H9 (cell line): ENCODE results near the gene CHN1. TPM values are rescaled to one million over a fixed set of nuclear protein-coding genes. Genes with fewer than 3 reads are reported as not detected.

Experiments used
- DNase-seq: peaks from one replicate; pipeline ENCODE4 v3.0.0-alpha.2; 2017
- H2AFZ ChIP-seq: one replicate; pipeline ENCODE4 v1.6.1; 2013; ENCODE audit warnings: mild to moderate bottlenecking, low read length, control low read depth, moderate library complexity
- H2AK5ac ChIP-seq: 2 replicates; pipeline ENCODE4 v1.6.1; 2013; ENCODE audit warnings: low read length, control low read depth, mixed read lengths; ENCODE audit not compliant: insufficient read length
- H2BK120ac ChIP-seq: one replicate; pipeline ENCODE4 v1.6.1; 2013; ENCODE audit warnings: low read depth, mild to moderate bottlenecking, low read length, control low read depth, inconsistent platforms; ENCODE audit not compliant: poor library complexity, severe bottlenecking
- H2BK12ac ChIP-seq: 2 replicates; pipeline ENCODE4 v1.6.1; 2013; ENCODE audit warnings: low read length, control low read depth, mixed read lengths, low read depth; ENCODE audit not compliant: insufficient read length
- H2BK15ac ChIP-seq: 2 replicates; pipeline ENCODE4 v1.6.1; 2013; ENCODE audit warnings: low read depth, low read length, control low read depth
- H2BK20ac ChIP-seq: one replicate; pipeline ENCODE4 v1.6.1; 2013; ENCODE audit warnings: low read depth, mild to moderate bottlenecking, low read length, control low read depth, inconsistent platforms; ENCODE audit not compliant: poor library complexity, severe bottlenecking
- H2BK5ac ChIP-seq: 2 replicates; pipeline ENCODE4 v1.6.1; 2013; ENCODE audit warnings: low read length, control low read depth, mixed read lengths; ENCODE audit not compliant: insufficient read length
- H3K14ac ChIP-seq: 2 replicates; pipeline ENCODE4 v1.6.1; 2013; ENCODE audit warnings: low read length, control low read depth; ENCODE audit not compliant: insufficient read depth
- H3K18ac ChIP-seq: 2 replicates; pipeline ENCODE4 v1.6.1; 2013; ENCODE audit warnings: low read depth, mild to moderate bottlenecking, mixed read lengths, low read length, control low read depth; ENCODE audit not compliant: insufficient read length
- H3K23ac ChIP-seq: 2 replicates; pipeline ENCODE4 v1.6.1; 2013; ENCODE audit warnings: low read length, control low read depth, mixed read lengths, low read depth; ENCODE audit not compliant: insufficient read length
- H3K23me2 ChIP-seq: 2 replicates; pipeline ENCODE4 v1.6.1; 2013; ENCODE audit warnings: low read depth, mild to moderate bottlenecking, mixed read lengths, low read length, control low read depth; ENCODE audit not compliant: insufficient read length, poor library complexity, severe bottlenecking
- H3K27ac ChIP-seq: 2 replicates; pipeline ENCODE4 v1.5.1; 2013; ENCODE audit warnings: low read length, control low read depth, mixed read lengths, low read depth; ENCODE audit not compliant: insufficient read length
- H3K27me3 ChIP-seq: 2 replicates; pipeline ENCODE4 v1.6.1; 2013; ENCODE audit warnings: low read length, control low read depth, inconsistent platforms; ENCODE audit not compliant: insufficient read depth
- H3K4ac ChIP-seq: 2 replicates; pipeline ENCODE4 v1.6.1; 2013; ENCODE audit warnings: low read depth, mild to moderate bottlenecking, control low read depth, inconsistent platforms, low read length, moderate library complexity
- H3K4me1 ChIP-seq: 2 replicates; pipeline ENCODE4 v1.6.1; 2013; ENCODE audit warnings: low read length, control low read depth, inconsistent platforms; ENCODE audit not compliant: insufficient read depth
- H3K4me2 ChIP-seq: 2 replicates; pipeline ENCODE4 v1.6.1; 2013; ENCODE audit warnings: low read length, control low read depth, mixed read lengths; ENCODE audit not compliant: insufficient read length, insufficient read depth
- H3K56ac ChIP-seq: 2 replicates; pipeline ENCODE4 v1.6.1; 2013; ENCODE audit warnings: low read depth, mild to moderate bottlenecking, mixed read lengths, low read length, control low read depth; ENCODE audit not compliant: insufficient read length
- H3K79me1 ChIP-seq: 2 replicates; pipeline ENCODE4 v1.6.1; 2013; ENCODE audit warnings: low read depth, mild to moderate bottlenecking, moderate library complexity, low read length, control low read depth, inconsistent platforms; ENCODE audit not compliant: insufficient read depth, poor library complexity, severe bottlenecking
- H3K79me2 ChIP-seq: 2 replicates; pipeline ENCODE4 v1.6.1; 2013; ENCODE audit warnings: low read length, control low read depth, inconsistent platforms; ENCODE audit not compliant: insufficient read depth
- H3K9ac ChIP-seq: 2 replicates; pipeline ENCODE4 v1.6.1; 2013; ENCODE audit warnings: low read length, control low read depth, mixed read lengths; ENCODE audit not compliant: insufficient read length; ENCODE audit errors: extremely low read depth
- H3K9me3 ChIP-seq: one replicate; pipeline ENCODE4 v1.6.1; 2013; ENCODE audit warnings: low read depth, low read length, inconsistent platforms; ENCODE audit not compliant: control insufficient read depth
- H3T11ph ChIP-seq: one replicate; pipeline ENCODE4 v1.6.1; 2013; ENCODE audit warnings: mild to moderate bottlenecking, low read length, control low read depth, inconsistent platforms
- H4K20me1 ChIP-seq: one replicate; pipeline ENCODE4 v1.6.1; 2013; ENCODE audit not compliant: control insufficient read depth, insufficient read length, insufficient read depth
- H4K5ac ChIP-seq: 2 replicates; pipeline ENCODE4 v1.6.1; 2013; ENCODE audit warnings: low read depth, mild to moderate bottlenecking, mixed read lengths, low read length, control low read depth; ENCODE audit not compliant: insufficient read length
- H4K8ac ChIP-seq: replicated peaks from 2 replicates; pipeline ENCODE4 v1.6.1; 2013; ENCODE audit warnings: low read length, control low read depth, mixed read lengths, low read depth; ENCODE audit not compliant: insufficient read length
- H4K91ac ChIP-seq: 2 replicates; pipeline ENCODE4 v1.6.1; 2013; ENCODE audit warnings: low read depth, mild to moderate bottlenecking, moderate library complexity, mixed read lengths, low read length, control low read depth; ENCODE audit not compliant: insufficient read length
- H3K27ac Mint-ChIP-seq, 3 experiments: 2 replicates in 2 of 3; 3 replicates in 1 of 3; pipeline ENCODE4 v1.8.0; 2020 to 2021; ENCODE audit warnings: mixed read lengths in 3 of 3, mild to moderate bottlenecking in 1 of 3, moderate library complexity in 1 of 3
- H3K27me3 Mint-ChIP-seq: 2 replicates; pipeline ENCODE4 v1.8.0; 2021; ENCODE audit warnings: low read depth, mild to moderate bottlenecking, moderate library complexity, mixed read lengths
- H3K36me3 Mint-ChIP-seq, 3 experiments: 2 replicates in 2 of 3; 3 replicates in 1 of 3; pipeline ENCODE4 v1.8.0; 2020 to 2021; ENCODE audit warnings: low read depth in 3 of 3, mixed read lengths in 3 of 3; ENCODE audit not compliant: insufficient read depth in 1 of 3
- H3K4me1 Mint-ChIP-seq, 2 experiments: 2 replicates each; pipeline ENCODE4 v1.8.0; 2020; ENCODE audit warnings: mixed read lengths in 2 of 2
- H3K4me3 Mint-ChIP-seq, 2 experiments: 2 replicates in 1 of 2; 3 replicates in 1 of 2; pipeline ENCODE4 v1.8.0; 2020 to 2021; ENCODE audit warnings: mild to moderate bottlenecking in 2 of 2, mixed read lengths in 2 of 2, moderate library complexity in 1 of 2
- H3K9me3 Mint-ChIP-seq, 2 experiments: 2 replicates in 1 of 2; 3 replicates in 1 of 2; pipeline ENCODE4 v1.8.0; 2020; ENCODE audit warnings: mild to moderate bottlenecking in 2 of 2, mixed read lengths in 2 of 2, moderate library complexity in 1 of 2
- CTCF ChIP-seq: fragments of 200-600 bp; sonication (generic); conservative IDR thresholded peaks from 3 replicates; pipeline ENCODE4 v1.8.0; 2021; ENCODE audit warnings: antibody characterized with exemption, mild to moderate bottlenecking
- WGBS: extraction: QIAGEN DNeasy Blood & Tissue Kit; methylation state at CpG from one replicate; pipeline ENCODE4 v1.1.7; 2013; ENCODE audit warnings: missing lambda C conversion rate, low lambda C conversion rate, mixed read lengths; ENCODE audit not compliant: insufficient read length; ENCODE audit errors: extremely low coverage; 5-methylcytosine and 5-hydroxymethylcytosine counted together
- total RNA-seq: library from RNA; stranded (reverse); gene quantifications from 2 replicates; pipeline ENCODE4 v1.2.1, GENCODE V29; 2021

Gene CHN1
- total RNA-seq, 1 experiment from 2014 or later, result 33.9 TPM

DNA sequence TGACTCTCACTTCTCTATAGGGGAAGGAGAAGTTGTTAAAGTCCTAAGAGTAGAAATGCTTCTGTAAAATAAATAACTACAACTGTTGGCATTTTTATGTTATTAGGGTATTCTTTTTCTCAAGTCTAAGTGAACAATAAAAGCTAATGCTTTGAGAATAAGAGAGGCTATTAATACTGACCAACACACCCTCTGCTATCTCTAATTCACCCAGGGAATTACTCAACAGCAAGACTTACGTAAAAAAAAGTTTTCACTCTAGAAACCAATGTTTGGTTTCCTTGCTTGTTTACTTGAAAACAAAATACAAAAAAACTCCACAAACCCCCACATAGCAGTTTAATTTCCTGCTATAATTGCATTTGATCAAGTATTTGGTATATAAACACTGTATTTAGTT lies 25.2 kb downstream of the CHN1 start:
- no peaks in the 10 kb centered on the region for H4K20me1 ChIP-seq
- no peak overlapping the region for H3K4me2 ChIP-seq
- no peak overlapping the region for H3K27ac ChIP-seq
- no peak overlapping the region for H3T11ph ChIP-seq
- H2BK5ac ChIP-seq, result no peak overlapping the region
- H2BK120ac ChIP-seq, result no peak overlapping the region
- no peaks in the 10 kb centered on the region for H3K27me3 ChIP-seq
- no peak overlapping the region for H2BK20ac ChIP-seq
- H2BK12ac ChIP-seq, result no peak overlapping the region
- H4K8ac ChIP-seq, result no peak overlapping the region
- no peak overlapping the region for H2BK15ac ChIP-seq
- Mint-ChIP-seq H3K27me3 (no peaks in the 10 kb centered on the region), H3K4me3 (no peak overlapping the region), H3K9me3 (no peaks in the 10 kb centered on the region; a peak in 1 of 5 replicates), H3K27ac (peak overlapping the region; percentile 6 to 91 (median 39); a peak in 4 of 7 replicates), H3K4me1 (peaks cover 25 to 39% of the 10 kb centered on the region in 2 experiments), H3K36me3 (peaks cover 0 to 14% (median 4%) of the 10 kb centered on the region in 3 experiments; a peak in 4 of 7 replicates)
- TF ChIP-seq CTCF, result no peak
- no peak overlapping the region for H3K18ac ChIP-seq
- DNase-seq, result no peak
- WGBS, result no CpG with 5 or more reads among the region's 1 CpG
- no peak overlapping the region for H3K9ac ChIP-seq
- peaks cover 2% of the 10 kb centered on the region; the same call in 1 of the 2 replicates for H3K79me2 ChIP-seq
- H4K91ac ChIP-seq, result no peak overlapping the region
- H3K4me1 ChIP-seq, result no peaks in the 10 kb centered on the region
- no peaks in the 10 kb centered on the region for H3K23me2 ChIP-seq
- no peak overlapping the region for H4K5ac ChIP-seq
- H3K56ac ChIP-seq, result no peak overlapping the region
- H2AFZ ChIP-seq, result no peak overlapping the region
- H3K14ac ChIP-seq, result no peak overlapping the region
- no peak overlapping the region for H3K4ac ChIP-seq
- H3K79me1 ChIP-seq, result no peaks in the 10 kb centered on the region
- H2AK5ac ChIP-seq, result no peak overlapping the region
- no peaks in the 10 kb centered on the region for H3K9me3 ChIP-seq
- H3K23ac ChIP-seq, result no peak overlapping the region
